Measurements from ENCODE around the gene HOXD12. TPM values are rescaled to one million over a fixed set of nuclear protein-coding genes. Genes with fewer than 3 reads are reported as not detected.

Gene HOXD12
- polyA plus RNA-seq, 1 of the 3 experiments (the other 2 are of a cell fraction): not detected

GRCh38 chr2:176096243-176096985 lies 3.2 kb upstream of the HOXD12 start:
- POLR2A ChIA-PET: no interaction called here
- no peak overlapping the region for H3K27ac ChIP-seq (ENCODE audit: low read depth in 2 of 2, low read length in 1 of 2)
- 43% methylated on average over 16 of the region's 16 CpGs for WGBS (ENCODE audit: low lambda C conversion rate)

More at GRCh38 chr2:176096243-176096985, 3.2 kb upstream of the HOXD12 start:
- Histone ChIP-seq H3K36me3 (replicated peaks in 1 of 2; ENCODE audit: control insufficient read depth in 1 of 2, insufficient read depth in 2 of 2, low read length in 1 of 2) (no peaks in the 10 kb centered on the region), H2AFZ (ENCODE audit: low read depth) (no peak overlapping the region), H3K4me3 (ENCODE audit: low read depth in 2 of 2, low read length in 1 of 2) (no peak overlapping the region; a peak in 1 of 4 replicates), H3K9ac (no peak overlapping the region), H3K4me1 (ENCODE audit: control insufficient read depth in 1 of 2, insufficient read depth in 2 of 2, low read depth in 1 of 2, low read length in 1 of 2) (peaks cover 0 to 25% of the 10 kb centered on the region in 2 experiments; a peak in 2 of 4 replicates), H3K4me2 (peak overlapping the region; percentile 81), H3K27me3 (ENCODE audit: insufficient read depth) (peaks cover 94% of the 10 kb centered on the region), H3K79me2 (ENCODE audit: insufficient read depth) (no peaks in the 10 kb centered on the region), H3F3A (replicated peaks; ENCODE audit: insufficient read depth) (no peaks in the 10 kb centered on the region), H3K9me2 (no peaks in the 10 kb centered on the region), H4K20me1 (ENCODE audit: insufficient read depth) (no peaks in the 10 kb centered on the region), H3K9me3 (no peaks in the 10 kb centered on the region)
- CTCF ChIA-PET: interaction anchor here (0.7 to 13.5 kb wide), 41 partner anchors 8 to 1399 kb away, joined by 3 to 264 read pairs (median 6); partner anchors contain the start of genes EVX2, HOXD10, HOXD11 and HOXD9
- no peak for DNase-seq
- TF ChIP-seq IRF3 (IDR thresholded peaks at IDR 0.05; ENCODE audit: low read depth, low read length): no peak
- TF ChIP-seq RFX5 (IDR thresholded peaks at IDR 0.05; ENCODE audit: low read length): no peak
- no peak for TF ChIP-seq TCF12 (IDR thresholded peaks at IDR 0.05)
- no peak for TF ChIP-seq RXRA (IDR thresholded peaks at IDR 0.05; ENCODE audit: borderline replicate concordance, low read depth)
- no peak for TF ChIP-seq MAX (IDR thresholded peaks at IDR 0.05; ENCODE audit: low read depth)
- no peak for TF ChIP-seq POLR2AphosphoS5 (IDR thresholded peaks at IDR 0.05; ENCODE audit: low read depth, low read length)
- no peak for TF ChIP-seq TEAD4 (IDR thresholded peaks at IDR 0.05; ENCODE audit: borderline replicate concordance, insufficient read depth)
- no peak for TF ChIP-seq USF2 (IDR thresholded peaks at IDR 0.05; ENCODE audit: borderline replicate concordance, low read depth, low read length)
- TF ChIP-seq FOXJ3 (CRISPR knock-in tag; IDR thresholded peaks at IDR 0.05): no peak
- no peak for TF ChIP-seq USF1 (IDR thresholded peaks at IDR 0.05; ENCODE audit: borderline replicate concordance, low read depth)

Data from SK-N-SH (cell line).